GM12878 (cell line): ENCODE data around the gene GPR107. TPM values are rescaled to one million over a fixed set of nuclear protein-coding genes. Genes with fewer than 3 reads are reported as not detected.

Experiments
- ATAC-seq: fragments of 200-7000 bp; cut with Tn5 transposase; 3 replicates; pipeline ENCODE4 v1.9.1; 2020; ENCODE audit warnings: mild to moderate bottlenecking, moderate library complexity
- BruUV-seq: library from RNA; stranded (reverse); fragments of 400-500 nt; replicated peaks from 2 replicates; lab custom pipeline; 2021; lab: Mats Ljungman, UMichigan
- CTCF ChIA-PET: fragments of 300-600 bp; sonication (Branson Sonifier 250); formaldehyde crosslinking; extraction: SDS; loops from one replicate; lab custom pipeline; 2021; ENCODE audit warnings: inconsistent platforms; lab: Yijun Ruan, JAX
- POLR2A ChIA-PET: fragments of 350-600 bp; formaldehyde crosslinking; extraction: SDS; loops from one replicate; lab custom pipeline; 2021; ENCODE audit warnings: inconsistent platforms; lab: Charles Lee
- RAD21 ChIA-PET: fragments of 300-600 bp; sonication (Branson Sonifier 250); formaldehyde crosslinking; loops from one replicate; lab custom pipeline; 2023; ENCODE audit warnings: antibody characterized with exemption; ENCODE audit not compliant: unreplicated experiment; lab: Charles Lee
- SMC1A ChIA-PET: fragments of 300-600 bp; sonication (Branson Sonifier 250); formaldehyde crosslinking; loops from one replicate; lab custom pipeline; 2023; ENCODE audit not compliant: unreplicated experiment, uncharacterized antibody; lab: Charles Lee
- DNase-seq: peaks from one replicate; pipeline ENCODE4 v3.0.0-alpha.2; 2011; ENCODE audit warnings: low read depth, low spot score
- FAIRE-seq: peaks from 3 replicates; lab custom pipeline; 2011; peaks lifted over from hg19 to GRCh38; lab: Jason Lieb, UNC
- H2AFZ ChIP-seq: 2 replicates; pipeline ENCODE4 v1.6.0; 2011; ENCODE audit warnings: low read depth, low read length, control low read depth; ENCODE audit not compliant: control insufficient read depth
- H3K27ac ChIP-seq: 2 replicates; pipeline ENCODE4 v1.5.1; 2011; ENCODE audit warnings: control low read depth; ENCODE audit not compliant: control insufficient read depth, insufficient read depth
- H3K27me3 ChIP-seq, 2 experiments: replicated peaks in 1 of 2; 2 replicates each; pipeline versions ENCODE4 v1.6.0 to v1.6.1; 2011; ENCODE audit warnings: low read length in 1 of 2; ENCODE audit not compliant: control insufficient read depth in 2 of 2, insufficient read depth in 2 of 2
- H3K36me3 ChIP-seq, 2 experiments: 2 replicates each; pipeline ENCODE4 v1.5.1; 2011; ENCODE audit warnings: low read length in 1 of 2; ENCODE audit not compliant: control insufficient read depth in 2 of 2, insufficient read depth in 2 of 2
- H3K4me1 ChIP-seq: 2 replicates; pipeline ENCODE4 v1.6.1; 2011; ENCODE audit warnings: mild to moderate bottlenecking, low read length, moderate library complexity, mixed read lengths; ENCODE audit not compliant: control insufficient read depth, insufficient read depth
- H3K4me2 ChIP-seq: 2 replicates; pipeline ENCODE4 v1.6.0; 2011; ENCODE audit warnings: control low read depth; ENCODE audit not compliant: control insufficient read depth, insufficient read depth
- H3K4me3 ChIP-seq: fragments of 200-600 bp; sonication (generic); 2 replicates; pipeline ENCODE4 v1.5.1; 2016
- H3K79me2 ChIP-seq: 2 replicates; pipeline ENCODE4 v1.6.0; 2011; ENCODE audit warnings: low read length; ENCODE audit not compliant: control insufficient read depth, insufficient read depth
- H3K9ac ChIP-seq: 2 replicates; pipeline ENCODE4 v1.8.0; 2011; ENCODE audit warnings: low read length, control low read depth, mixed read lengths; ENCODE audit not compliant: control insufficient read depth, insufficient read depth
- H3K9me3 ChIP-seq: replicated peaks from 3 replicates; pipeline ENCODE4 v1.5.1; 2011; ENCODE audit warnings: mild to moderate bottlenecking, low read length; ENCODE audit not compliant: control insufficient read depth, insufficient read depth
- H4K20me1 ChIP-seq: 2 replicates; pipeline ENCODE4 v1.6.0; 2011; ENCODE audit not compliant: control insufficient read depth, insufficient read depth
- ATF7 ChIP-seq: fragments of 450-650 bp; IDR thresholded peaks from 2 replicates; pipeline ENCODE4 v1.6.1; 2016; ENCODE audit warnings: low read depth, mild to moderate bottlenecking
- BHLHE40 ChIP-seq, 2 experiments: fragments of 450-650 bp in 1 of 2; IDR thresholded peaks; 2 replicates each; pipeline ENCODE4 v1.6.1; 2011 to 2017; ENCODE audit warnings: low read depth in 2 of 2, borderline replicate concordance in 1 of 2, improper control_type of control experiment in 1 of 2, low read length in 1 of 2, mild to moderate bottlenecking in 1 of 2
- FOS ChIP-seq: IDR thresholded peaks from 3 replicates; pipeline ENCODE4 v1.6.1; 2011; ENCODE audit warnings: borderline replicate concordance; ENCODE audit not compliant: insufficient read length; ENCODE audit errors: extremely low read depth
- MEF2A ChIP-seq: IDR thresholded peaks from 2 replicates; pipeline ENCODE4 v1.6.1; 2011; ENCODE audit warnings: low read depth, mild to moderate bottlenecking, low read length, moderate library complexity; ENCODE audit not compliant: insufficient read depth
- MYB ChIP-seq: fragments of 150-350 bp; IDR thresholded peaks from 2 replicates; pipeline ENCODE4 v1.6.1; 2014; ENCODE audit warnings: mild to moderate bottlenecking, low read depth, low read length, borderline replicate concordance
- POU2F2 ChIP-seq: IDR thresholded peaks from 3 replicates; pipeline ENCODE4 v1.6.1; 2011; ENCODE audit warnings: low read depth, mild to moderate bottlenecking, low read length, borderline replicate concordance
- RAD51 ChIP-seq: fragments of 450-650 bp; IDR thresholded peaks from 2 replicates; pipeline ENCODE4 v1.6.1; 2016; ENCODE audit warnings: moderate library complexity, mild to moderate bottlenecking, inconsistent platforms
- RB1 ChIP-seq: fragments of 450-650 bp; formaldehyde crosslinking; IDR thresholded peaks from 2 replicates; pipeline ENCODE4 v1.6.1; 2017; ENCODE audit warnings: mild to moderate bottlenecking, borderline replicate concordance
- WRNIP1 ChIP-seq: IDR thresholded peaks from 2 replicates; pipeline ENCODE4 v1.6.1; 2011; ENCODE audit warnings: low read depth, low read length, improper control_type of control experiment, borderline replicate concordance
- in situ Hi-C: fragments of 300-500 bp; cut with MboI; formaldehyde crosslinking; loops from 9 replicates; pipeline ENCODE4 v1.14.3; 2018; ENCODE audit warnings: mixed read lengths
- intact Hi-C: fragments of 100-400 bp; cut with micrococcal nuclease; formaldehyde crosslinking; loops from one replicate; pipeline ENCODE4 v1.14.2; 2022; ENCODE audit not compliant: unreplicated experiment
- polyA plus RNA-seq, 11 experiments: library from polyadenylated mRNA; depleted of rRNA in 4 of 11; unstranded in 6 of 11; stranded (reverse) in 5 of 11; fragments of >200 nt; fragmentation: Nextera tagmentation in 4 of 11; fragmentation: Illumina TruSeq in 1 of 11; extraction: Ambion mirVana in 4 of 11; extraction: Trizol in 1 of 11; gene quantifications; 1 replicate in 1 of 11; 2 replicates in 10 of 11; pipeline versions ENCODE4 v1.2.1 to v1.2.3, GENCODE V29; 2011 to 2016; ENCODE audit warnings: inconsistent platforms in 2 of 11, missing spikeins in 2 of 11, low read depth in 1 of 11
- total RNA-seq, 4 experiments: library from RNA; depleted of rRNA in 3 of 4; stranded (reverse); fragments of >200 nt in 3 of 4; fragmentation: Illumina TruSeq in 1 of 4; extraction: Trizol in 1 of 4; gene quantifications; 2 replicates each; pipeline versions ENCODE4 v1.2.1 to v1.2.3, GENCODE V29; 2013 to 2021

The GPR107 gene
- total and polyA plus RNA-seq, 10 of the 15 experiments (the other 5 are each of a cell fraction or from before 2014, with no cell fraction given): 2.7 to 21.4 (median 10.6) TPM

GRCh38 chr9:130051855-130052254 lies 1.9 kb upstream of the GPR107 start:
- no peak for DNase-seq
- peak overlapping the region; percentile 41 for H3K27ac ChIP-seq
- peak overlapping the region; percentile 83; the same call in 1 of the 2 replicates for H3K4me3 ChIP-seq
- in situ Hi-C loops: no loop called here
- ATAC-seq: peak; percentile 22
- ChIA-PET POLR2A (interaction anchor here (0.6 kb wide), 1 partner anchor 19 kb away, joined by 3 read pairs; no protein-coding TSS in a partner anchor), SMC1A (interaction anchor here (0.9 to 1.8 kb wide), 4 partner anchors 11 to 75 kb away, joined by 3 to 5 read pairs (median 4); no protein-coding TSS in a partner anchor), CTCF (interaction anchor here (0.6 kb wide), 1 partner anchor 8 kb away, joined by 3 read pairs; no protein-coding TSS in a partner anchor), RAD21 (no interaction called here)
- TSS peak; percentile 44 for BruUV-seq
- H3K9ac ChIP-seq: no peak overlapping the region
- H3K4me2 ChIP-seq: peak overlapping the region; percentile 65
- TF ChIP-seq MYB: no peak
- 0 out of 4 replicates have a peak, but pooled peaks of 1 of the 2 experiments have one; percentile 7 for TF ChIP-seq BHLHE40 (IDR thresholded peaks at IDR 0.05; ENCODE audit: borderline replicate concordance in 1 of 2, low read depth in 2 of 2, low read length in 1 of 2)
- TF ChIP-seq ATF7: peak; percentile 45; the same call in 1 of the 2 replicates
- peak; percentile 80; the same call in 1 of the 3 replicates for TF ChIP-seq POU2F2
- no peak for TF ChIP-seq WRNIP1
- no peak for TF ChIP-seq FOS
- TF ChIP-seq RB1: no peak
- peak; percentile 63 for TF ChIP-seq RAD51
- no peak for TF ChIP-seq MEF2A
- H3K4me1 ChIP-seq: peaks cover 7% of the 10 kb centered on the region
- H3K27me3 ChIP-seq: no peaks in the 10 kb centered on the region
- H2AFZ ChIP-seq: no peak overlapping the region
- intact Hi-C loops: no loop called here
- H3K36me3 ChIP-seq: no peaks in the 10 kb centered on the region
- H4K20me1 ChIP-seq: no peaks in the 10 kb centered on the region
- no peaks in the 10 kb centered on the region for H3K9me3 ChIP-seq
- peaks cover 57% of the 10 kb centered on the region for H3K79me2 ChIP-seq
- FAIRE-seq: no peak
